Measurements from ENCODE around the gene SLC49A3.

Gene SLC49A3

GRCh38 chr4:634599-634985, 54.4 kb downstream of the SLC49A3 start:
- TF ChIP-seq CTCF (IDR thresholded peaks at IDR 0.05; ENCODE audit: borderline replicate concordance, insufficient read depth, low read depth, low read length), result no peak
- no peak overlapping the region for H3K4me3 ChIP-seq (ENCODE audit: low read depth, low read length)

- no peak overlapping the region for H3K4me3 ChIP-seq (ENCODE audit: low read depth, low read length)
- no peak for TF ChIP-seq CTCF (IDR thresholded peaks at IDR 0.05; ENCODE audit: borderline replicate concordance, insufficient read depth, low read depth, low read length)
Observed at GRCh38 chr4:633976-634598, 54.9 kb downstream of the SLC49A3 start.

GRCh38 chr4:633406-633805, 55.5 kb downstream of the SLC49A3 start:
- H3K4me3 ChIP-seq (ENCODE audit: low read depth, low read length), result no peak overlapping the region
- TF ChIP-seq CTCF (IDR thresholded peaks at IDR 0.05; ENCODE audit: borderline replicate concordance, insufficient read depth, low read depth, low read length), result no peak

GRCh38 chr4:632926-633325, 56.0 kb downstream of the SLC49A3 start:
- no peak for TF ChIP-seq CTCF (IDR thresholded peaks at IDR 0.05; ENCODE audit: borderline replicate concordance, insufficient read depth, low read depth, low read length)
- no peak overlapping the region for H3K4me3 ChIP-seq (ENCODE audit: low read depth, low read length)

- no peak for TF ChIP-seq CTCF (IDR thresholded peaks at IDR 0.05; ENCODE audit: borderline replicate concordance, insufficient read depth, low read depth, low read length)
- H3K4me3 ChIP-seq (ENCODE audit: low read depth, low read length), result no peak overlapping the region
Observed at GRCh38 chr4:632196-632790, 56.7 kb downstream of the SLC49A3 start.

Data from GM12875 (cell line).